Measurements from ENCODE around the gene TK2.

The TK2 gene

GRCh38 chr16:66489385-66489784 lies 60.5 kb downstream of the TK2 start:
- TF ChIP-seq POLR2A (IDR thresholded peaks at IDR 0.05; ENCODE audit: low read depth, low read length), result no peak
- FAIRE-seq, result no peak
- DNase-seq (ENCODE audit: insufficient read length, low spot score), result no peak

GRCh38 chr16:66488505-66488904 lies 61.4 kb downstream of the TK2 start:
- no peak for DNase-seq (ENCODE audit: insufficient read length, low spot score)
- TF ChIP-seq POLR2A (IDR thresholded peaks at IDR 0.05; ENCODE audit: low read depth, low read length), result no peak
- FAIRE-seq, result no peak

GRCh38 chr16:66487580-66488275 lies 62.2 kb downstream of the TK2 start:
- DNase-seq (ENCODE audit: insufficient read length, low spot score) (no peak), FAIRE-seq (no peak)
- no peak for TF ChIP-seq POLR2A (IDR thresholded peaks at IDR 0.05; ENCODE audit: low read depth, low read length)

- FAIRE-seq (no peak), DNase-seq (ENCODE audit: insufficient read length, low spot score) (peak; percentile 50)
- TF ChIP-seq POLR2A (IDR thresholded peaks at IDR 0.05; ENCODE audit: low read depth, low read length), result no peak
Observed at GRCh38 chr16:66486773-66487579, 62.9 kb downstream of the TK2 start.

GRCh38 chr16:66486199-66486772 lies 63.6 kb downstream of the TK2 start:
- no peak for DNase-seq (ENCODE audit: insufficient read length, low spot score)
- TF ChIP-seq POLR2A (IDR thresholded peaks at IDR 0.05; ENCODE audit: low read depth, low read length), result no peak
- FAIRE-seq, result no peak

GRCh38 chr16:66485376-66485775 lies 64.5 kb downstream of the TK2 start:
- no peak for TF ChIP-seq POLR2A (IDR thresholded peaks at IDR 0.05; ENCODE audit: low read depth, low read length)

GRCh38 chr16:66484453-66485213 lies 65.3 kb downstream of the TK2 start:
- DNase-seq (ENCODE audit: insufficient read length, low spot score) (no peak), FAIRE-seq (no peak)
- no peak for TF ChIP-seq POLR2A (IDR thresholded peaks at IDR 0.05; ENCODE audit: low read depth, low read length)

More at GRCh38 chr16:66485376-66485775, 64.5 kb downstream of the TK2 start:
- DNase-seq (ENCODE audit: insufficient read length, low spot score) (no peak), FAIRE-seq (no peak)

GRCh38 chr16:66483689-66484452 lies 66.1 kb downstream of the TK2 start:
- FAIRE-seq (no peak), DNase-seq (ENCODE audit: insufficient read length, low spot score) (peak; percentile 77)
- no peak for TF ChIP-seq POLR2A (IDR thresholded peaks at IDR 0.05; ENCODE audit: low read depth, low read length)

- TF ChIP-seq POLR2A (IDR thresholded peaks at IDR 0.05; ENCODE audit: low read depth, low read length), result no peak
- FAIRE-seq, result no peak
- DNase-seq (ENCODE audit: insufficient read length, low spot score), result no peak
Observed at GRCh38 chr16:66481943-66482390, 68.0 kb downstream of the TK2 start.

- TF ChIP-seq POLR2A (IDR thresholded peaks at IDR 0.05; ENCODE audit: low read depth, low read length), result no peak
- FAIRE-seq (no peak), DNase-seq (ENCODE audit: insufficient read length, low spot score) (no peak)
Observed at GRCh38 chr16:66481081-66481942, 68.6 kb downstream of the TK2 start.

GRCh38 chr16:66480265-66481080 lies 69.4 kb downstream of the TK2 start:
- DNase-seq (ENCODE audit: insufficient read length, low spot score) (no peak), FAIRE-seq (no peak)
- TF ChIP-seq POLR2A (IDR thresholded peaks at IDR 0.05; ENCODE audit: low read depth, low read length), result no peak
